ENCODE measurements around the gene LAMC3. TPM values are rescaled to one million over a fixed set of nuclear protein-coding genes. Genes with fewer than 3 reads are reported as not detected.

LAMC3 gene
- total RNA-seq, 1 experiment from 2014 or later, result not detected

Other genes with a start within 250 kb of the LAMC3 start
- gene ABL1, start 173.9 kb upstream of the LAMC3 start, total RNA-seq (2014; rRNA removed; shearing (Covaris generic)), result 20.5 and 24.7 TPM in 2 replicates
- not detected in 2 replicates for gene QRFP, start 112.4 kb upstream of the LAMC3 start, total RNA-seq (2014; rRNA removed; shearing (Covaris generic))
- gene FIBCD1, start 69.9 kb upstream of the LAMC3 start, total RNA-seq (2014; rRNA removed; shearing (Covaris generic)), result 0.08 TPM in 1 of 2 replicates, not detected in the other
- gene AIF1L, start 87.4 kb downstream of the LAMC3 start, total RNA-seq (2014; rRNA removed; shearing (Covaris generic)), result 0.19 and 0.61 TPM in 2 replicates
- 9.9 and 10.8 TPM in 2 replicates for gene NUP214, start 116.4 kb downstream of the LAMC3 start, total RNA-seq (2014; rRNA removed; shearing (Covaris generic))

Measured in SJSA1 (cell line).